ENCODE data around the gene ADAM19. TPM values are rescaled to one million over a fixed set of nuclear protein-coding genes. Genes with fewer than 3 reads are reported as not detected.

ADAM19 gene
- total RNA-seq, 1 experiment from 2014 or later = 62.9 TPM

- H3K9me3 Mint-ChIP-seq (ENCODE audit: unreplicated experiment) = no peaks in the 10 kb centered on the region
- no peak for DNase-seq
- H3K27me3 Mint-ChIP-seq (ENCODE audit: insufficient read depth, unreplicated experiment) = no peaks in the 10 kb centered on the region
- H3K9me3 ChIP-seq = no peaks in the 10 kb centered on the region
- no TSS peak for BruUV-seq (replicated peaks)
- no peak overlapping the region for H3K27ac Mint-ChIP-seq (ENCODE audit: unreplicated experiment)
- no peak for TF ChIP-seq CTCF (IDR thresholded peaks at IDR 0.05; ENCODE audit: insufficient read depth in 1 of 2, low read depth in 1 of 2, low read length in 1 of 2, severe bottlenecking in 1 of 2, unreplicated experiment in 1 of 2)
- H3K4me1 ChIP-seq = peaks cover 20% of the 10 kb centered on the region
- ChIA-PET POLR2A (no interaction called here), CTCF (no interaction called here)
- no peaks in the 10 kb centered on the region for H3K27me3 ChIP-seq (replicated peaks; ENCODE audit: control insufficient read depth, insufficient read depth, low read length)
- no peaks in the 10 kb centered on the region for H3K36me3 ChIP-seq (ENCODE audit: control insufficient read depth, insufficient read depth, low read length)
- intact Hi-C loops (cut with micrococcal nuclease; ENCODE audit: unreplicated experiment) = no loop called here
- no peak overlapping the region for H3K4me3 Mint-ChIP-seq (ENCODE audit: unreplicated experiment)
- H3K4me3 ChIP-seq (ENCODE audit: low read depth, low read length) = no peak overlapping the region
- H3K36me3 Mint-ChIP-seq (ENCODE audit: insufficient read depth, unreplicated experiment) = peaks cover 60% of the 10 kb centered on the region
- H3K4me1 Mint-ChIP-seq (ENCODE audit: low read depth, unreplicated experiment) = peaks cover 19% of the 10 kb centered on the region
Measured at GRCh38 chr5:157561110-157561509, 14.5 kb downstream of the ADAM19 start.

DNA sequence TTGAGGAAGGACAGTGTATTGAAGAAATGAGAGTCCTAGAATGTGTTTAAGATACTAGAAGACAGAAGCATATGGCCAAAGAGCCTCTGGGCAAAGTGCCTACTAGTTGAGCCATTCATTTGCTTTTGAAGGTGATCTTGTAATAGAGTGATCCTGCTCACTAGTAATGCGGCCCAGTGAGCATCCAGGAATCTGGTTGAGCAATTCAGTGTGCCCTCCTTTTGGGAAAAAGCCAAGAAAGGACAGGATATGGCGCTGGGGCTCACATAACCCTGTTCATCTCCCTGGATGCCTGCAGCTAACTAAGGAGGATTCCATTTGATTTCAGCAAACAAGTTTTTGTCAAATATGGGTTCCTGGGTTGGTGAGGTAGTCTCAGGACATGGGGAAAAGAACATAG is 16.3 kb downstream of the ADAM19 start:
- ChIA-PET CTCF (no interaction called here), POLR2A (no interaction called here)
- Mint-ChIP-seq H3K27me3 (ENCODE audit: insufficient read depth, unreplicated experiment) (no peaks in the 10 kb centered on the region), H3K9me3 (ENCODE audit: unreplicated experiment) (no peaks in the 10 kb centered on the region), H3K27ac (ENCODE audit: unreplicated experiment) (no peak overlapping the region), H3K4me1 (ENCODE audit: low read depth, unreplicated experiment) (peaks cover 36% of the 10 kb centered on the region), H3K4me3 (ENCODE audit: unreplicated experiment) (no peak overlapping the region), H3K36me3 (ENCODE audit: insufficient read depth, unreplicated experiment) (peaks cover 54% of the 10 kb centered on the region)
- TF ChIP-seq CTCF (IDR thresholded peaks at IDR 0.05; ENCODE audit: insufficient read depth in 1 of 2, low read depth in 1 of 2, low read length in 1 of 2, severe bottlenecking in 1 of 2, unreplicated experiment in 1 of 2) = no peak
- no peak for DNase-seq
- no TSS peak for BruUV-seq (replicated peaks)
- intact Hi-C loops (cut with micrococcal nuclease; ENCODE audit: unreplicated experiment) = no loop called here
- H3K9me3 ChIP-seq = no peaks in the 10 kb centered on the region
- H3K36me3 ChIP-seq (ENCODE audit: control insufficient read depth, insufficient read depth, low read length) = no peaks in the 10 kb centered on the region
- H3K4me1 ChIP-seq = peaks cover 35% of the 10 kb centered on the region
- no peak overlapping the region for H3K4me3 ChIP-seq (ENCODE audit: low read depth, low read length)
- H3K27me3 ChIP-seq (replicated peaks; ENCODE audit: control insufficient read depth, insufficient read depth, low read length) = no peaks in the 10 kb centered on the region

- no peaks in the 10 kb centered on the region for H3K36me3 ChIP-seq (ENCODE audit: control insufficient read depth, insufficient read depth, low read length)
- POLR2A ChIA-PET = no interaction called here
- CTCF ChIA-PET = interaction anchor here (0.7 kb wide), 1 partner anchor 78 kb away, joined by 9 read pairs; no protein-coding TSS in a partner anchor
- no peaks in the 10 kb centered on the region for H3K9me3 ChIP-seq
- Mint-ChIP-seq H3K27me3 (ENCODE audit: insufficient read depth, unreplicated experiment) (no peaks in the 10 kb centered on the region), H3K4me1 (ENCODE audit: low read depth, unreplicated experiment) (peaks cover 36% of the 10 kb centered on the region), H3K27ac (ENCODE audit: unreplicated experiment) (no peak overlapping the region), H3K9me3 (ENCODE audit: unreplicated experiment) (no peaks in the 10 kb centered on the region), H3K4me3 (ENCODE audit: unreplicated experiment) (no peak overlapping the region), H3K36me3 (ENCODE audit: insufficient read depth, unreplicated experiment) (peaks cover 50% of the 10 kb centered on the region)
- no TSS peak for BruUV-seq (replicated peaks)
- H3K4me1 ChIP-seq = peaks cover 37% of the 10 kb centered on the region
- no peak for DNase-seq
- TF ChIP-seq CTCF (IDR thresholded peaks at IDR 0.05; ENCODE audit: insufficient read depth in 1 of 2, low read depth in 1 of 2, low read length in 1 of 2, severe bottlenecking in 1 of 2, unreplicated experiment in 1 of 2) = no peak
- no peaks in the 10 kb centered on the region for H3K27me3 ChIP-seq (replicated peaks; ENCODE audit: control insufficient read depth, insufficient read depth, low read length)
- H3K4me3 ChIP-seq (ENCODE audit: low read depth, low read length) = no peak overlapping the region
- intact Hi-C loops (cut with micrococcal nuclease; ENCODE audit: unreplicated experiment) = loop anchor here (1.0 kb wide), 1 partner anchor 40 kb away; no protein-coding TSS in a partner anchor
Measured at GRCh38 chr5:157558681-157559080, 16.9 kb downstream of the ADAM19 start.

Data from Caco-2 (cell line).